Measurements from ENCODE around the gene ERICH6. TPM values are rescaled to one million over a fixed set of nuclear protein-coding genes. Genes with fewer than 3 reads are reported as not detected.
A peak's percentile ranks its signal among the peaks of the same experiment; 100 is the strongest.

The ERICH6 gene
- total RNA-seq, 2 donors from 2014 or later: 0.26 TPM; not detected in 1

DNA sequence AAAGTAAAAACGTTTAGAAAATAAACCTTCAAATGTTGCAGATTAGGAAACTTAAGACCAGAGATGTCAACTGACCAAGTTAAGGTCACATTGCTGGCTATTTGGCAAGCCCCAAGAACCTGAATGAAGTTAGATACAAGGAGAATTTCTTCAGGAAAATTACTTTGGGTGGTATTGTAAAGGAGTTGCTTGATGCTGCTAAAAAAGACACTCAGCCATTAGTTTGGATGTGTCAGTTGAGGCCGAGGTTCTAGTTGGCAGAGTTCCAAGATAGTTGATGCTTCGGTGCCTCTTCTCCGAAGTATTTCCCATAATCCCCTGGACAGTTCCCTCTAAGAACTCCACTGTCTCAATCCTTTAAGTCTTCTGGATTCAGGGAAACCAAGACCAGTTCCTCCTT lies 35.0 kb upstream of the ERICH6 start:
- H3K4me3 ChIP-seq: no peak overlapping the region
- H3K27me3 ChIP-seq: no peaks in the 10 kb centered on the region
- WGBS, 2 donors: 44 to 50% methylated on average over 4 of the region's 4 CpGs
- no peaks in the 10 kb centered on the region for H3K36me3 ChIP-seq (replicated peaks in 1 of 2; ENCODE audit: insufficient read depth in 1 of 2, low read depth in 2 of 2)
- H3K9me3 ChIP-seq: no peaks in the 10 kb centered on the region
- H3K27ac ChIP-seq: peak overlapping the region; percentile 36 to 72 (median 52)
- ATAC-seq: no peak
- H3K4me1 ChIP-seq: peaks cover 48% of the 10 kb centered on the region
- TF ChIP-seq POLR2A (IDR thresholded peaks at IDR 0.05): no peak
- TF ChIP-seq, protein P1, sequence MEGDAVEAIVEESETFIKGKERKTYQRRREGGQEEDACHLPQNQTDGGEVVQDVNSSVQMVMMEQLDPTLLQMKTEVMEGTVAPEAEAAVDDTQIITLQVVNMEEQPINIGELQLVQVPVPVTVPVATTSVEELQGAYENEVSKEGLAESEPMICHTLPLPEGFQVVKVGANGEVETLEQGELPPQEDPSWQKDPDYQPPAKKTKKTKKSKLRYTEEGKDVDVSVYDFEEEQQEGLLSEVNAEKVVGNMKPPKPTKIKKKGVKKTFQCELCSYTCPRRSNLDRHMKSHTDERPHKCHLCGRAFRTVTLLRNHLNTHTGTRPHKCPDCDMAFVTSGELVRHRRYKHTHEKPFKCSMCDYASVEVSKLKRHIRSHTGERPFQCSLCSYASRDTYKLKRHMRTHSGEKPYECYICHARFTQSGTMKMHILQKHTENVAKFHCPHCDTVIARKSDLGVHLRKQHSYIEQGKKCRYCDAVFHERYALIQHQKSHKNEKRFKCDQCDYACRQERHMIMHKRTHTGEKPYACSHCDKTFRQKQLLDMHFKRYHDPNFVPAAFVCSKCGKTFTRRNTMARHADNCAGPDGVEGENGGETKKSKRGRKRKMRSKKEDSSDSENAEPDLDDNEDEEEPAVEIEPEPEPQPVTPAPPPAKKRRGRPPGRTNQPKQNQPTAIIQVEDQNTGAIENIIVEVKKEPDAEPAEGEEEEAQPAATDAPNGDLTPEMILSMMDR (IDR thresholded peaks at IDR 0.05): no peak
- intact Hi-C loops (cut with DNase I): no loop called here
- DNase-seq: no peak

DNA sequence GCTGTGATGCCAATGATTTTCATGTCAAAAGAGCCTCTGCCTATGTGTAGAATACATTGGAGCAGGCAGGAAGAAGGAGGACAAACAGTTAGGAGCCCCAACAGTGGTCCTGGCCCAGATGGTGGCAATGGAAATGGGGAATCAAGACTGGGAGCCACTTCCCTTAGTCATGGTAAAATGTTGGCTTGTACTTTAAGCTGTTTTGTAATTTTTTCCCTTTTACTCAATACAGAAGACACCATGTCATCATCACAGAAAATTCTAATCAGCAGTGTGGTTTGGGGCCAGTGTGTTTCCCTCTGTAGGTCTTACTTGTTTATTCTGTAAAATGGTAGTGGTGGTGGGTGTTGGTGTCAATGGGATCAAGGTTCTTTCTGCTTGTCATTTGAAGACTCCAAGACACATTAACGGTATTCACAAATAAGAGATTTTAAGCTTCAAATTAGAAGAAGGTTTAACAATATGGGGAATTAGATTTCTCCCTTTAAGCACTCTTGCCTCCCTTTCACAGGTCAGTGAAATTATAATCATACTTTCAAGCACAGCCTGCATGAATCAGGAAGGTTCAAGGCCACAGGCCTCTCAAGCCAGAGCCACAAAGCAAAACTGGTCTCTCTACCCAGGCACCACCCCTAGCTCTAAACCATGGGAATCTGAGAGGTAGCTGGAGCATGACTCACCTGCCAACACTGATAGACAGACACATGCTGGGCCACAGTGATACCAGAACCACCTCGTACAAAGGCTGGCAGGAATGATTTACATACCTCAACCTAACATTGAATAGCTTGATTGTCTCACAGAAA lies 34.4 kb upstream of the ERICH6 start:
- Histone ChIP-seq H3K36me3 (replicated peaks in 1 of 2; ENCODE audit: insufficient read depth in 1 of 2, low read depth in 2 of 2) (no peaks in the 10 kb centered on the region), H3K4me1 (peaks cover 46% of the 10 kb centered on the region), H3K9me3 (no peaks in the 10 kb centered on the region), H3K4me3 (no peak overlapping the region), H3K27me3 (no peaks in the 10 kb centered on the region), H3K27ac (peak overlapping the region; percentile 36 to 72 (median 52))
- intact Hi-C loops (cut with DNase I): no loop called here
- peak in 1 of 3 donors; percentile 36 for TF ChIP-seq POLR2A (IDR thresholded peaks at IDR 0.05)
- TF ChIP-seq, protein P1 (IDR thresholded peaks at IDR 0.05): no peak
- 22 to 24% methylated on average over 2 of the region's 2 CpGs for WGBS, 2 donors
- ATAC-seq (peak; percentile 89), DNase-seq (peak; percentile 65 to 89 (median 77))

DNA sequence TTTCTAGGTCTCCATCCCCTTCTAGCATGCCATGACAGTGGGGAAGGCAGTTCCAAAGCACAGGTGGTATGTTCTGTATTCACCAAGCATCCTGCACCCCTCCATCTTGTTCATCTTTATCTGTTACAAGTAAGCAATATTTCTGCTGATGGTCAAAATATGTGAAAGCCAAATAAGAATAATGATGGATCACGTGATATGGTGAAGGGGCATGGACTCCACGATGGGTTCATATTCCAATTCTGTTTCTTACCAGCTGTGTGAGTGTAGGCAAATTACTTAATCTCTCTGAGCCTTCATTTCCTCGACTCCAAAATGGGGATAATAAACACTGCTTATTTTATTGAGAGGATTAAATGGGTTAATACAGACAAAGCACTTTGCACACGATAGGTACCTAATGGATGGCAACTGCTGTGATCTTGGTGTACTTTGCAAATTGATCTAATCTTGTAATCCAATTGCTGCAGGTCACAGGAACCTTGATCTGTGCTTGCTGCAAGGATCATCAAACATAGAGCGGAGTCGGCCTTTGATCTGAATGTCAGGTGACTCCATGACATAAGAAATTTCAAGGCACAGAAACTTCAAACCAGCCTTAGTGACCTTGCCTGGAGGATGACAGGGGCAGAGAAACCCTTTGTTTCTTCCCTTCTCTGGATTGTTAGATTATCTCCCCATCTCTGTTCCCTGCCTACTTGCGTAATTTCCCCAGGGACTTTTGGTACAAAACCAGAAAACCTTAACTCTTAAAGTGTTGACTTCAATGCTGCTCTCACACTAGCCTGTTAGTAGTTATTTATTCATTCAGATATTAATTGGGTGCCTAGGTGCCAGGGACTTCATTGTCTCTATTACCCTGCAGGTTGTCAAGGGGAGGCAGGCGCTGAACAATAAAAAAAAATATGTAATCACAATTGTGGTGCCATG lies 33.4 kb upstream of the ERICH6 start:
- Histone ChIP-seq H3K4me1 (peaks cover 46% of the 10 kb centered on the region), H3K27ac (peak overlapping the region in 3 of 4 donors; percentile 36 to 72 (median 67)), H3K9me3 (no peaks in the 10 kb centered on the region), H3K36me3 (replicated peaks in 1 of 2; ENCODE audit: insufficient read depth in 1 of 2, low read depth in 2 of 2) (no peaks in the 10 kb centered on the region), H3K27me3 (no peaks in the 10 kb centered on the region), H3K4me3 (no peak overlapping the region)
- ATAC-seq (peak; percentile 77), DNase-seq (peak; percentile 43 to 79 (median 57))
- intact Hi-C loops (cut with DNase I): no loop called here
- 32 to 39% methylated on average over 8 of the region's 8 CpGs for WGBS, 2 donors
- TF ChIP-seq, protein P1 (IDR thresholded peaks at IDR 0.05): no peak

DNA sequence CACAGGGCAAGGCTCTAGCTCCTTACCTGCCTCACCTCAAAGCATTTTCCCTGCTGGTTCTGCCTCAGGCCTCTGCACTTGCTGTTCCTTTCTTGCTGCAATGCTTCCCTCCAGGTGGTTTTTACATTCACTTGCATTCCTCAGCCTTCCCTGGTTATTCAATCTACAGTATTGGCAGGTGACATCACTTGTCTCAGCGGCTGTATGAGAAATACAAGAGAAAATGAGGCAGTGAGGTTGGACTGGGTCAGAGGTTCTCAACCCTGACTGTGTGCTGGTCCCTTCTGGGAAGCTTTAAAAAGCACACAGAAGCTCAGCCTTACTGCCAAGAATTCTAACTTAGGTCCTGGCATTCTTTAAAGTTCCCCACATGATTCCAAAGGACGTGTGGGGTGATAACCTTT lies 32.6 kb upstream of the ERICH6 start:
- H3K36me3 ChIP-seq (replicated peaks in 1 of 2; ENCODE audit: insufficient read depth in 1 of 2, low read depth in 2 of 2): no peaks in the 10 kb centered on the region
- WGBS, 2 donors: 23 to 25% methylated on average over 2 of the region's 2 CpGs
- H3K4me1 ChIP-seq: peaks cover 46% of the 10 kb centered on the region
- H3K27me3 ChIP-seq: no peaks in the 10 kb centered on the region
- no peak overlapping the region for H3K4me3 ChIP-seq
- TF ChIP-seq POLR2A (IDR thresholded peaks at IDR 0.05): no peak
- TF ChIP-seq, protein P1 (IDR thresholded peaks at IDR 0.05): no peak
- H3K9me3 ChIP-seq: no peaks in the 10 kb centered on the region
- peak overlapping the region in 1 of 4 donors; percentile 8 for H3K27ac ChIP-seq
- DNase-seq: no peak
- no peak for ATAC-seq
- intact Hi-C loops (cut with DNase I): no loop called here

Measured in body of pancreas (tissue), 4 donors.